K562 treated with DMSO at 1 percent for 12 hours (cell line): ENCODE results near the gene SLC6A11. TPM values are rescaled to one million over a fixed set of nuclear protein-coding genes. Genes with fewer than 3 reads are reported as not detected.

Experiments used
- total RNA-seq: library from RNA; unstranded; fragments of 300-600 nt; gene quantifications from 2 replicates; pipeline ENCODE4 v1.2.3, GENCODE V29; 2022; ENCODE audit not compliant: insufficient read depth

Gene SLC6A11
- total RNA-seq = not detected in 2 replicates

DNA sequence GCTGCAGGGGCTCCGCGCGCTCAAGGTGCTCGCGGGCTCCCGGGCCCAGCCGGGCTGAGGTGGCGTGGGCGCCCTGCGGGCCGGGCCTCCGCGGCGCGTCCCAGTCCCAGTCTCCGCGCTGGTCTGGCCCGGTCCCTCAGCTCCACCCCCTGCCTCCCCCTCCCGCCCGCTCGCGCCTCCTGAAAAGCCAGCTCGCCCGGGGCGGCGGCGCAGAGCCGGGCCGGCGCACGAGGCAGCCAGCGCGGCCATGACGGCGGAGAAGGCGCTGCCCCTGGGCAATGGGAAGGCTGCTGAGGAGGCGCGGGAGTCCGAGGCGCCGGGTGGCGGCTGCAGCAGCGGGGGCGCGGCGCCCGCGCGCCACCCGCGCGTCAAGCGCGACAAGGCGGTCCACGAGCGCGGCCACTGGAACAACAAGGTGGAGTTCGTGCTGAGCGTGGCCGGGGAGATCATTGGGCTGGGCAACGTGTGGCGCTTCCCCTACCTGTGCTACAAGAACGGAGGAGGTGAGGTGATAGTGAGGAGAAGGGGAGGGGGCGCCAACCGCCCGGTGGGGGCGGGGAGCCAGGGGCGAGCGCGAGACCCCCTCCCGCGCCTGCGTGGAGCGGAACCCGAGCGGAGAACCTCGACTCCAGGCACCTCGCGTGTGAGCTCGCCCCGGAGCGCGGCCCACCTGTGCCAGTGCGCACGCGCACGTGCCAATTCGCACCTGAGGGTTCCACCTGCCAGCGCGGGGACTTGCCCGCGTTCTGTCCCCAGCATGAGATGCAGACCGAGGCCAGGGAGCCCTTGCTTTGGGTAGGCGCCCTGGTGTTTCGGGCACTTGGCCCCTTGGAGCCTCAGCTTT lies at the start of gene SLC6A11:
Gene SLC6A11, plus strand, starts transcription at position 210 of the 844 bp plus-strand sequence. Its CDS starts 38 bp downstream, at position 248.

Other genes with a start within 250 kb of the SLC6A11 start
- gene SLC6A1, start 176.5 kb downstream of the SLC6A11 start, total RNA-seq = not detected in 2 replicates